VCaP (cell line): Measurements from ENCODE around the gene DOCK4.

Experiments
- H3K27ac ChIP-seq: fragments of 450-650 bp; 2 replicates; pipeline ENCODE4 v1.5.1; 2017
- CTCF ChIP-seq: fragments of 450-650 bp; conservative IDR thresholded peaks from 2 replicates; pipeline ENCODE4 v1.5.1; 2017; ENCODE audit warnings: mild to moderate bottlenecking, moderate library complexity

DOCK4 gene

GRCh38 chr7:111835066-111835465, 371.1 kb downstream of the DOCK4 start:
- H3K27ac ChIP-seq, result no peak overlapping the region
- TF ChIP-seq CTCF, result no peak

GRCh38 chr7:111834367-111834766, 371.8 kb downstream of the DOCK4 start:
- H3K27ac ChIP-seq, result no peak overlapping the region
- no peak for TF ChIP-seq CTCF

DNA sequence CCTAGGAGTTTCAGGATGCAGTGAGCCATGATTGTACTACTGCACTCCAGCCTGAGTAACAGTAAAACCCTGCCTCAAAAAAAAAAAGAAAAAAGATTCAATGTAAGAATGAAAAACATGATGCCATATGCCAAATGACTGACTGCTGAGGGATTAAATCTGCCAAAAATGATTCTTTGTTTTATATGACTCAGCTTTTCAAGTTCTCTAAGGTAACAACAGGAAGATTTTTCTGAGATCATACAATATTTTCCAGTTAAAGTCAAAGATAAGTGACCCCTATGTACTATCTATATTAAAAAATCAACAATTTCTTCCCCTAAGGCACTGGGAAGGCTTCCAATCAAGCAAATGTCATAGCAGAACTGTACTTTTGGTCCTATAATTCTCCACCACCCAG, 372.7 kb downstream of the DOCK4 start:
- no peak for TF ChIP-seq CTCF
- no peak overlapping the region for H3K27ac ChIP-seq

DNA sequence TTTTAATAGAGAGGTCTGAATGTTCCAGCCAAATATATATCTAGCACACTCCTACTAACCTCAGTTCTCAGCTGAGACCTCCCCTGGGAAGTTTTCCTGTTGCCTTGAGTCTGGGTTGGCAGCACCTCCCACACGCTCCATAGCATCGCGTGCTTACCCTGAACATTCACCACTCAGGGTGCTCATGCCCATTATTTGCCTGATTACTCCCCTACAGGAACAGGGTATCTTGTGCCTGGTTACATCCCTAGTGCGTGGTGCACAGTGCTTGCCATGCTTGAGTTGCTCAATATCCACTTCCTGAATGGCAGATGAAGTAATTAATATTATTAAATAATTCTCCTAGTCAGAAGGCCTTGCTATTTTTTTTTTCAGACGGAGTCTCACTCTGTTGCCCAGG, 374.0 kb downstream of the DOCK4 start:
- no peak for TF ChIP-seq CTCF
- no peak overlapping the region for H3K27ac ChIP-seq

- H3K27ac ChIP-seq, result no peak overlapping the region
- TF ChIP-seq CTCF, result no peak
These were observed 377.0 kb downstream of the DOCK4 start for GRCh38 chr7:111829221-111829620.

- no peak for TF ChIP-seq CTCF
- H3K27ac ChIP-seq, result no peak overlapping the region
These were observed 378.2 kb downstream of the DOCK4 start for GRCh38 chr7:111827863-111828504.

DNA sequence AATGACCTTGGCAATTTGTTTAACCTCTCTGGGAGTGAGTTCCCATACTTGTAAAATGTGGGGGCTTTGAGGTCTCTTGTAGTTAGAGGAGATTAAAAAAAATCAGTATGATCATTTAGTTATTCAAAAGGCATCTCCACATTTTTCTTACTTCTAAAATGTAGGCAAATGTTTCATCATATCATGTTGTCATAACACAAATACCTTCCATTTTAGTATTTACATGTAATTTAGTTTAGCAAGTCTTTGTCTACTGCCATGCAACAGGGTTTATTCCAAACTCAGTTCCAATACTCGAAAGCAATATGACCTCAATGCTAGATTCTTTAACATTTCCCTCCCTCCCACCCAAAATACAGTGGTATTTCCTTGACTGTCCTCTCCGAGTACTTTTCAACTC, 381.2 kb downstream of the DOCK4 start:
- H3K27ac ChIP-seq, result no peak overlapping the region
- TF ChIP-seq CTCF, result no peak
